Measurements from ENCODE around the gene PIP4K2A. TPM values are rescaled to one million over a fixed set of nuclear protein-coding genes. Genes with fewer than 3 reads are reported as not detected.

The PIP4K2A gene
- total RNA-seq, 1 experiment from 2014 or later: 24.2 TPM

DNA sequence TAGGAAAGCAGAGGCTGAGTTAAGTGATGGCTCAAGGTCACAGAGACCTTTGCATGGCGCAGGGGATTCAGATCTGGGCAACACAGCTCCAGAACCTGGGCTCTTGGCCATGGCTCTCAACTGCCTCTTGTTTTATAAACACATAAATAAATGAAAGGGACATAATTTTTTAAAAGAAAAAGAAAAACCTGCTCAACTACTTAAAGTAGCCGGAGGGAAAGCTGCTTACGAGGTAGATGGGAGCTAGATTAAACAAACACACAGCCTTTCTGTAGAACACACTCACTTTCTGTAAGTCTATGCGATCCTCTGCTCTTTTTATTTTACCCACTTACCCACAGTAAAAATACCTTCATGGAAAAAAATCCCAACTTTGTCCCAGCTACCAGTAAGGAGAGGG, 81.3 kb downstream of the PIP4K2A start:
- TF ChIP-seq, protein P1, sequence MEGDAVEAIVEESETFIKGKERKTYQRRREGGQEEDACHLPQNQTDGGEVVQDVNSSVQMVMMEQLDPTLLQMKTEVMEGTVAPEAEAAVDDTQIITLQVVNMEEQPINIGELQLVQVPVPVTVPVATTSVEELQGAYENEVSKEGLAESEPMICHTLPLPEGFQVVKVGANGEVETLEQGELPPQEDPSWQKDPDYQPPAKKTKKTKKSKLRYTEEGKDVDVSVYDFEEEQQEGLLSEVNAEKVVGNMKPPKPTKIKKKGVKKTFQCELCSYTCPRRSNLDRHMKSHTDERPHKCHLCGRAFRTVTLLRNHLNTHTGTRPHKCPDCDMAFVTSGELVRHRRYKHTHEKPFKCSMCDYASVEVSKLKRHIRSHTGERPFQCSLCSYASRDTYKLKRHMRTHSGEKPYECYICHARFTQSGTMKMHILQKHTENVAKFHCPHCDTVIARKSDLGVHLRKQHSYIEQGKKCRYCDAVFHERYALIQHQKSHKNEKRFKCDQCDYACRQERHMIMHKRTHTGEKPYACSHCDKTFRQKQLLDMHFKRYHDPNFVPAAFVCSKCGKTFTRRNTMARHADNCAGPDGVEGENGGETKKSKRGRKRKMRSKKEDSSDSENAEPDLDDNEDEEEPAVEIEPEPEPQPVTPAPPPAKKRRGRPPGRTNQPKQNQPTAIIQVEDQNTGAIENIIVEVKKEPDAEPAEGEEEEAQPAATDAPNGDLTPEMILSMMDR (IDR thresholded peaks at IDR 0.05; ENCODE audit: unreplicated experiment): no peak
- H3K4me3 Mint-ChIP-seq (ENCODE audit: low read depth, unreplicated experiment): no peak overlapping the region
- no TSS peak for BruUV-seq (replicated peaks)
- H3K9me3 Mint-ChIP-seq (ENCODE audit: low read depth, unreplicated experiment): no peaks in the 10 kb centered on the region
- no peak overlapping the region for H3K27ac Mint-ChIP-seq (ENCODE audit: unreplicated experiment)
- intact Hi-C loops (cut with micrococcal nuclease; ENCODE audit: unreplicated experiment): no loop called here
- peaks cover 30% of the 10 kb centered on the region for H3K4me1 Mint-ChIP-seq (ENCODE audit: low read depth, unreplicated experiment)
- no peaks in the 10 kb centered on the region for H3K27me3 Mint-ChIP-seq (ENCODE audit: unreplicated experiment)
- H3K36me3 Mint-ChIP-seq (ENCODE audit: insufficient read depth, unreplicated experiment): no peaks in the 10 kb centered on the region
- CTCF ChIA-PET: interaction anchor here (0.8 kb wide), 1 partner anchor 10 kb away, joined by 3 read pairs; no protein-coding TSS in a partner anchor
- DNase-seq: no peak

DNA sequence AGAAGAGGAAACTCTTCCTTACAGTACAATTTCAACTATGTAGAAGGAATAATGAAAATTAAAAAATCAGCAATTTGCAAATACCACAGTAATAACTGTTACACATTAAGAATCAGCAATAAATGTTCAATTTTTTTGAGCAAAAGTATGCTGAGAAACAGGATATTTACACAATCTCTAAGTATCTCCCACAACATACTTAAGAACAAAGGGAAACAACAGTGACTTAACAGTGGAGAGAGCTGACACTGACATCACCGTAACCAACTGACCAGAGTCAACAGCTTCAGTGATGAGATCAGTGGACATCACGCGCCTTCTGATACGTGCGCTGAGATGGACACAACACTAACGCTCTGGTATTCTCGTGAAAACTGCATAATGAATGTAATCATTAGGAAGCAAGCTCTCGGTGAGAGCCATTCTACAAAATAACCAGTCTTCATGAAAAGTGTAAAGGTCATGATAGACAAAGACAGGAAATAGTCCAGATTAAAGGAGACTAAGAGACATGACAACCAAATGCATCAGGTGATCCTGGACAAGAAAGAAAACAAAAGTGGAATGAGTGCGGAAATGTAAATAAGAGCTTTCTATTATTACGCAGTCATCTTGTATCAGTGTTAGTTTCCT, 82.6 kb downstream of the PIP4K2A start:
- no peak for DNase-seq

DNA sequence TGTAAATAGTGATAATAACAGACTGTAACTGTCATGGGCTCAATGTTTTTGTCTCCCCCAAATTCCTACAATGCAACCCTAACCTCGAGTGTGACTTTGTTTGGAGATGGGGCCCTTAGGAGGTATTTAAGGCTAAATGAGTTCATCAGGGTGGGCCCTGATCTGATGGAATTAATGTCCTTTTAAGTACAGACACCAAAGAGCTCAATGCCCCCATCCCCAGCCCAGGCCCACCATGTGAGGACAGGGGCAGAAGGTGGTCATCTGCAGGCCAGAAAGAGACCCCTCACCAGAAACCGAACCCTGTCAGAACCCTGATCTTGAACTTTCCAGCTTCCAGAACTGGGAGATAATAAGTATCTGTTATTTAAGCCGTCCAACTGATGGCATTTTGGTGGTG, 83.2 kb downstream of the PIP4K2A start:
- Mint-ChIP-seq H3K9me3 (ENCODE audit: low read depth, unreplicated experiment) (no peaks in the 10 kb centered on the region), H3K27me3 (ENCODE audit: unreplicated experiment) (no peaks in the 10 kb centered on the region), H3K36me3 (ENCODE audit: insufficient read depth, unreplicated experiment) (no peaks in the 10 kb centered on the region), H3K27ac (ENCODE audit: unreplicated experiment) (no peak overlapping the region), H3K4me1 (ENCODE audit: low read depth, unreplicated experiment) (peaks cover 43% of the 10 kb centered on the region), H3K4me3 (ENCODE audit: low read depth, unreplicated experiment) (no peak overlapping the region)
- no TSS peak for BruUV-seq (replicated peaks)
- CTCF ChIA-PET: no interaction called here
- DNase-seq: no peak
- intact Hi-C loops (cut with micrococcal nuclease; ENCODE audit: unreplicated experiment): no loop called here
- TF ChIP-seq, protein P1 (IDR thresholded peaks at IDR 0.05; ENCODE audit: unreplicated experiment): no peak

More for the DNA sequence above, 82.6 kb downstream of the PIP4K2A start:
- CTCF ChIA-PET: no interaction called here
- peaks cover 37% of the 10 kb centered on the region for H3K4me1 Mint-ChIP-seq (ENCODE audit: low read depth, unreplicated experiment)
- no peak overlapping the region for H3K4me3 Mint-ChIP-seq (ENCODE audit: low read depth, unreplicated experiment)
- H3K9me3 Mint-ChIP-seq (ENCODE audit: low read depth, unreplicated experiment): no peaks in the 10 kb centered on the region
- intact Hi-C loops (cut with micrococcal nuclease; ENCODE audit: unreplicated experiment): no loop called here
- H3K27me3 Mint-ChIP-seq (ENCODE audit: unreplicated experiment): no peaks in the 10 kb centered on the region
- H3K27ac Mint-ChIP-seq (ENCODE audit: unreplicated experiment): no peak overlapping the region
- no TSS peak for BruUV-seq (replicated peaks)
- no peaks in the 10 kb centered on the region for H3K36me3 Mint-ChIP-seq (ENCODE audit: insufficient read depth, unreplicated experiment)
- TF ChIP-seq, protein P1 (IDR thresholded peaks at IDR 0.05; ENCODE audit: unreplicated experiment): no peak

DNA sequence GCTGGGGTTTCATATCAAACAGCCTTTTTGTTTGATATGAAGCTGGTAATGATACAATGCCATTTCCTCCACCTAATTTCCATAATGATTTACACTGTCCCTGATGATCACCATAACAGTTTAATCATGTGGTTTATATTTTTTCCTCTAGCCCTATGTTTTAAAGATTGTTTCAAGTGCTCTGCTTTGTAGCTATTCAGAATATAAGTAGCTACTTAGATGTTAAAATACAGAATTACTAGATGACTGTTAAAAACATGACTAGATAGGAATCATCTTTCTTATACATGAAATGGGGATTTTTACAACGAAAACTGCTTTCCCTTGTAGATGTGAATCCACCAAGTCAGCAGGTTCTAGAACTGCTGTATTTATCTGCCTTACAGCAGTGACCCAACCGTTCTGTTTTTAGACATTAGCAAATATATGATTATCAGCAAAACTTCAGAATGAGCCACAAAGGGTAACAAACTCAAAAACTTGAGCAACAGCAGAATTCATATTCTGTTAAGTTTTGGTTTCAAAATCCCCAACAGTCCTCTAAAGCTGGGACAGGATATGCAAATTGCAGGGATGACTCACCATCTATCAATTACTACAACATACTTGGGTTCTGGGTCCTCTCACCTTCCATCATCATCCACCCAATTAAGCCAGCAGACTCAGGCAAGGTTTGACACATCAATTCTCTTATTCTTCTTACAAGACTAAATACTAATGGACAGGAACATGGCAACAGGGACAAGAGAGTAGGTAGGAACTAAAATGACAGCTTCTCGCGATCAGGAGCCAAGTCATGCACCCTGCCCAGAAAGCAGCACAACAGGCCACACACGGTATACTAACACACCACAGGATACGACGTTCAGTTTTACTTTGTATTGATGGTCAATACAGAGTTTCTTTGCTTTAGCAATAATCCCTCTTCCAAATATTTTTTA, 83.9 kb downstream of the PIP4K2A start:
- TF ChIP-seq, protein P1 (IDR thresholded peaks at IDR 0.05; ENCODE audit: unreplicated experiment): no peak
- no peak for DNase-seq
- intact Hi-C loops (cut with micrococcal nuclease; ENCODE audit: unreplicated experiment): no loop called here
- Mint-ChIP-seq H3K4me3 (ENCODE audit: low read depth, unreplicated experiment) (no peak overlapping the region), H3K36me3 (ENCODE audit: insufficient read depth, unreplicated experiment) (no peaks in the 10 kb centered on the region), H3K9me3 (ENCODE audit: low read depth, unreplicated experiment) (no peaks in the 10 kb centered on the region), H3K4me1 (ENCODE audit: low read depth, unreplicated experiment) (peaks cover 50% of the 10 kb centered on the region), H3K27me3 (ENCODE audit: unreplicated experiment) (no peaks in the 10 kb centered on the region), H3K27ac (ENCODE audit: unreplicated experiment) (no peak overlapping the region)
- CTCF ChIA-PET: interaction anchor here (0.7 kb wide), 1 partner anchor 1153 kb away, joined by 4 read pairs; no protein-coding TSS in a partner anchor
- no TSS peak for BruUV-seq (replicated peaks)

All from Calu3 (cell line).